ENCODE results near the gene MX1. TPM values are rescaled to one million over a fixed set of nuclear protein-coding genes. Genes with fewer than 3 reads are reported as not detected.
"Not testable (repeated sequence)": the region's sequence is repeated elsewhere in the genome, so short reads cannot be mapped to it uniquely, and the experiment has no call there.

MX1 gene
- total RNA-seq, 1 donor from 2014 or later, result 2.4 TPM

DNA sequence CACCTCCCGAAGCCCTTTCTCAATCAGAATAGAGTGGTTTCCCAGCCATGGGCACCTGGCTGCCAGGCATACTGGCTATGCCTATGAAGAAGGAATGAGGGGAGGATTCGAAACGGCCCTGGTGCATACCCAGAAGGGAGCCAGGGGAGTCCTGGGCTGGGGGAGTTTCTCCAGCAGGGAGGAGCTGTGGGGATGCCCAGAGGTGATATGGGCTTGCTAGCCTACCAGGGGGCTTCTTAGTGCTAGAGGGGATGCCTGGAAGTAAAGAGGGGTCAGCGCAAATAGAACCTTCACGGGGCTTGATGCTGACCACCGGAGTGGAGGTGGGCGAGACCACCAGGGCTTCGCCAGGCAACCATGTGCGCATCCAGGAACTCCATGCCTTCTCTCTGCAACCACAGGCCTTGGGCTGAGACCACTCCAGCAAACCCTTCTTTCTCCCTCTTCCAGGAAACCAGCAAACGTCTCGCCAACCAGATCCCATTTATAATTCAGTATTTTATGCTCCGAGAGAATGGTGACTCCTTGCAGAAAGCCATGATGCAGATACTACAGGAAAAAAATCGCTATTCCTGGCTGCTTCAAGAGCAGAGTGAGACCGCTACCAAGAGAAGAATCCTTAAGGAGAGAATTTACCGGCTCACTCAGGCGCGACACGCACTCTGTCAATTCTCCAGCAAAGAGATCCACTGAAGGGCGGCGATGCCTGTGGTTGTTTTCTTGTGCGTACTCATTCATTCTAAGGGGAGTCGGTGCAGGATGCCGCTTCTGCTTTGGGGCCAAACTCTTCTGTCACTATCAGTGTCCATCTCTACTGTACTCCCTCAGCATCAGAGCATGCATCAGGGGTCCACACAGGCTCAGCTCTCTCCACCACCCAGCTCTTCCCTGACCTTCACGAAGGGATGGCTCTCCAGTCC is 18.2 kb upstream of the MX1 start:
- TF ChIP-seq, protein P1, sequence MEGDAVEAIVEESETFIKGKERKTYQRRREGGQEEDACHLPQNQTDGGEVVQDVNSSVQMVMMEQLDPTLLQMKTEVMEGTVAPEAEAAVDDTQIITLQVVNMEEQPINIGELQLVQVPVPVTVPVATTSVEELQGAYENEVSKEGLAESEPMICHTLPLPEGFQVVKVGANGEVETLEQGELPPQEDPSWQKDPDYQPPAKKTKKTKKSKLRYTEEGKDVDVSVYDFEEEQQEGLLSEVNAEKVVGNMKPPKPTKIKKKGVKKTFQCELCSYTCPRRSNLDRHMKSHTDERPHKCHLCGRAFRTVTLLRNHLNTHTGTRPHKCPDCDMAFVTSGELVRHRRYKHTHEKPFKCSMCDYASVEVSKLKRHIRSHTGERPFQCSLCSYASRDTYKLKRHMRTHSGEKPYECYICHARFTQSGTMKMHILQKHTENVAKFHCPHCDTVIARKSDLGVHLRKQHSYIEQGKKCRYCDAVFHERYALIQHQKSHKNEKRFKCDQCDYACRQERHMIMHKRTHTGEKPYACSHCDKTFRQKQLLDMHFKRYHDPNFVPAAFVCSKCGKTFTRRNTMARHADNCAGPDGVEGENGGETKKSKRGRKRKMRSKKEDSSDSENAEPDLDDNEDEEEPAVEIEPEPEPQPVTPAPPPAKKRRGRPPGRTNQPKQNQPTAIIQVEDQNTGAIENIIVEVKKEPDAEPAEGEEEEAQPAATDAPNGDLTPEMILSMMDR (IDR thresholded peaks at IDR 0.05; ENCODE audit: insufficient read depth, low read length, severe bottlenecking), result no peak
- Histone ChIP-seq H3K27me3 (ENCODE audit: control insufficient read depth, insufficient read depth, low read length) (peaks cover 5% of the 10 kb centered on the region), H3K36me3 (ENCODE audit: control insufficient read depth, insufficient read depth, low read length) (no peaks in the 10 kb centered on the region), H3K4me3 (ENCODE audit: low read depth, low read length) (no peak overlapping the region)
- DNase-seq (ENCODE audit: low read depth) (no peak), FAIRE-seq (no peak)

DNA sequence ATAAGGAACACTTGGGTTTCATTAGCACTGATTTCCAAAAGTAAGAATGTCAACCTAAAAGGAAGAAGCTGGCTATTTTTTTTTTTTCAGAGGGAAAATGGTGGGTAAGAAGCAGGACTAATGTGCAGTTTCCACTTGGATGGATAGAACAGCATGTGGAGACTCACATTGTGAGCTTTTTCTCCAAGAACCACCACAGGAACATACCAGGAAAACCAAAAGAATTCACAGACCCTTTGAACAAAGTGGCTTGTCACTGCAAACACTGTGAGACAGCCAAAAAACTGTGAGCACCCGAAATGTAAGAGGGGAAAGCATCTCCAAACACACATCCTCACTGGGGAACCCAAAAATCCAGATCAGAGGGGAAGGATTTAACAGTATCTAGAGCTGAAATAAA is 15.7 kb upstream of the MX1 start:
- DNase-seq (ENCODE audit: low read depth) (no peak), FAIRE-seq (no peak)
- Histone ChIP-seq H3K36me3 (ENCODE audit: control insufficient read depth, insufficient read depth, low read length) (no peaks in the 10 kb centered on the region), H3K27me3 (ENCODE audit: control insufficient read depth, insufficient read depth, low read length) (peaks cover 3% of the 10 kb centered on the region), H3K4me3 (ENCODE audit: low read depth, low read length) (no peak overlapping the region)
- TF ChIP-seq, protein P1 (IDR thresholded peaks at IDR 0.05; ENCODE audit: insufficient read depth, low read length, severe bottlenecking), result no peak

DNA sequence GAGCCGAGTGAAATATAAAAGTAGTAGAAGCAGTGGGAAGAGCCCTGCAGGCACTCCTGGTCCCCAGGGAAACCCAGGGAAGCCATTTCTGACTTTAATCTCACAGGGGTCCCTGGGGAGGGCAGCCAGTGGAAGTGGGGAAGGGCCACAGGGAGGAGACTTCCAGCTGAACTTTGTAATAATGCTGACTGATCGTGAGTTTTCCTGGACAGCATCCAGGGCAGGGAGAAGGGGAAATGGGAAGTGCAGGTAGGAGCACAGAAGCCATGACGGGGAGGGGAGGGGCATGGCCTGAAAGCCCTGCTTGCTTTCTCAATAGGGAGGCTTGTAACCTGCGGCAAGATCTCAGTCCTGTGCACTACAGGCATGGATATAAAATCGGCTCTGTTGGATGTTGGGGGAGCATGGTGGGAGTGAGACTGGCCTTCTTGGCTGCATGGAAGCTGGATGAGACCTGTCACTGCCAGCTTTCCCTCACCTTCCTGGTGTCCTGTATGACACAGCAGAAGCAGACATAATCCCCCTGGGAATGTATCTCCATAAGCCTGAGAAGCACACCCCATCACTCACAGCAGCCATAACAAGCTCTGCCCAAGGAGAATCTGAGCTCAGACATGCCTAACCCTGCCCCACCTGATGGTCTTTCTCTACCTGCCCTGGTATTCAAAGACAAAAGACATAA is 15.1 kb upstream of the MX1 start:
- no peaks in the 10 kb centered on the region for H3K36me3 ChIP-seq (ENCODE audit: control insufficient read depth, insufficient read depth, low read length)
- DNase-seq (ENCODE audit: low read depth) (no peak), FAIRE-seq (no peak)
- no peak overlapping the region for H3K4me3 ChIP-seq (ENCODE audit: low read depth, low read length)
- peaks cover 3% of the 10 kb centered on the region for H3K27me3 ChIP-seq (ENCODE audit: control insufficient read depth, insufficient read depth, low read length)
- TF ChIP-seq, protein P1 (IDR thresholded peaks at IDR 0.05; ENCODE audit: insufficient read depth, low read length, severe bottlenecking), result no peak

DNA sequence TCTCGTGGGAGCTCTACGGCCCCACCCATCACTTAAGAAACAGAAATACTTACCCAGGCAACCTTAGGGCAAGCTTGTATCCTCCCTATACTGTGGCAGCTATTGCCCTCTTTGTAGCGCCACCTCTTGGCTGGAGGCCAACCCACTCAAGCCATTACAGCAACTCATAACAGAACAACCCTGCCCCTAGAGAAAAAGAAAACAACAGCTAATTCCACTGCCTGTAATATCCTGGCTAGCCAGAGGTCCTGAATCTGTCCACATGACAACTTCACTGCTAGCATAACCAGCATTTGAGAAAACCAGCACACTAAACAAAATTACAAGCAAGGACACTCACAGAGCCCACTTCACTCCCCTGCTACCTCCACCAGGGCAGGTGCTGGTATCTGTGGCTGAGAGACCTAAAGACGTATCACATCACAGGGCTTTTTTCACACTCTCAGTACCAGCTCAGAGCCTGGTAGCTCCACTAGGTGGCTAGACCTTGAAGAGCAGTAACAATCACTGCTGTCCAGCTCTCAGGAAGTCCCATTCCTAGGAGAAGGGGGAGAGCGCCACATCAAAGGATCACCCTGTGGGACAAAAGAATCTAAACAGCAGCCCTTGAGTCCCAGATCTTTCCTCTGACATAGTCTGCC is 14.5 kb upstream of the MX1 start:
- H3K4me3 ChIP-seq (ENCODE audit: low read depth, low read length), result no peak overlapping the region
- peak; percentile 80 for FAIRE-seq
- no peaks in the 10 kb centered on the region for H3K36me3 ChIP-seq (ENCODE audit: control insufficient read depth, insufficient read depth, low read length)
- TF ChIP-seq, protein P1 (IDR thresholded peaks at IDR 0.05; ENCODE audit: insufficient read depth, low read length, severe bottlenecking), result peak; percentile 35
- peaks cover 1% of the 10 kb centered on the region for H3K27me3 ChIP-seq (ENCODE audit: control insufficient read depth, insufficient read depth, low read length)
- peak; percentile 28 for DNase-seq (ENCODE audit: low read depth)

DNA sequence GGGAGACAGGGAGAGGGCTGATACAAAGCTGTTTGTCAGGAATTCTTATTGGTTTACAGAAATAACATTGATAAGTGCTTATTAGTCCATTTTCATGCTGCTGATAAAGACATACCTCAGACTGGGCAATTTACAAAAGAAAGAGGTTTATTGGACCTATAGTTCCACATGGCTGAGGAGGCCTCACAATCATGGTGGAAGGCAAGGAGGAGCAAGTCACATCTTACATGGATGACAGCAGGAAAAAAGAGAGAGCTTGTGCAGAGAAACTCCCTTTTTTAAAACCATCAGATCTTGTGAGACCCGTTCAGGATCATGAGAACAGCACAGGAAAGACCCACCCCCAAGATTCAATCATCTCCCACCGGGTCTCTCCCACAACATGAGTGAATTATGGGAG is 8.5 kb upstream of the MX1 start:
- not testable (repeated sequence) for H3K27me3 ChIP-seq (ENCODE audit: control insufficient read depth, insufficient read depth, low read length); H3K4me3 ChIP-seq (ENCODE audit: low read depth, low read length); FAIRE-seq; DNase-seq (ENCODE audit: low read depth); H3K36me3 ChIP-seq (ENCODE audit: control insufficient read depth, insufficient read depth, low read length)

DNA sequence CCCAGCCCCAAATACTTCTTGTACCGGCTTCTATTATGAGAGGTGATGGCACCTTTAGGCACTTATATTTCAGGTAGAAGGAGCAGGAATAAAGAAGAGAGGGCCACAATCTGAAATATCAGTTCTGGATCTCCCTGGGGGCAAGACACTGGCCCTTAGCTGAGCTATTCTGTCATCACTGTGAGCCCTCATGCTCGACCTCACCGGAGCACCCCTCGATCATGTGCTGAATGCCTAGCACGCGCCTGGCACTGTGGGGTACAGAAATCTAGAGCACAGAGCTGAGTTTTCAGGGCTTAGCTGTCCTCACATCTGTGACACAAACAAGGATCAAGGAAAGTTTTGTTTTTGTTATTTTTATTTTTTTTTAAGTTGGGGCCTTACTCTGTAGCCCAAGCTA is 7.6 kb upstream of the MX1 start:
- no peak for DNase-seq (ENCODE audit: low read depth)
- FAIRE-seq, result no peak
- Histone ChIP-seq H3K27me3 (ENCODE audit: control insufficient read depth, insufficient read depth, low read length) (no peaks in the 10 kb centered on the region), H3K4me3 (ENCODE audit: low read depth, low read length) (no peak overlapping the region), H3K36me3 (ENCODE audit: control insufficient read depth, insufficient read depth, low read length) (no peaks in the 10 kb centered on the region)
- TF ChIP-seq, protein P1 (IDR thresholded peaks at IDR 0.05; ENCODE audit: insufficient read depth, low read length, severe bottlenecking), result no peak

Data from bronchial epithelial cell (primary cell).